ENCODE data around the gene HAGH. TPM values are rescaled to one million over a fixed set of nuclear protein-coding genes. Genes with fewer than 3 reads are reported as not detected.

Gene HAGH
- total RNA-seq, 1 donor from 2014 or later: 69.1 TPM

- TF ChIP-seq CTCF (IDR thresholded peaks at IDR 0.05): no peak
- peaks cover 78% of the 10 kb centered on the region for H3K36me3 ChIP-seq
- intact Hi-C loops (cut with DNase I): no loop called here
- no peak overlapping the region for H3K27ac ChIP-seq
- no peaks in the 10 kb centered on the region for H3K27me3 ChIP-seq (ENCODE audit: low read depth)
- H3K4me3 ChIP-seq: no peak overlapping the region
- DNase-seq (no peak), ATAC-seq (no peak)
- no peaks in the 10 kb centered on the region for H3K9me3 ChIP-seq
- peaks cover 4% of the 10 kb centered on the region for H3K4me1 ChIP-seq
These were observed 7.6 kb downstream of the HAGH start for GRCh38 chr16:1818873-1819525.

DNA sequence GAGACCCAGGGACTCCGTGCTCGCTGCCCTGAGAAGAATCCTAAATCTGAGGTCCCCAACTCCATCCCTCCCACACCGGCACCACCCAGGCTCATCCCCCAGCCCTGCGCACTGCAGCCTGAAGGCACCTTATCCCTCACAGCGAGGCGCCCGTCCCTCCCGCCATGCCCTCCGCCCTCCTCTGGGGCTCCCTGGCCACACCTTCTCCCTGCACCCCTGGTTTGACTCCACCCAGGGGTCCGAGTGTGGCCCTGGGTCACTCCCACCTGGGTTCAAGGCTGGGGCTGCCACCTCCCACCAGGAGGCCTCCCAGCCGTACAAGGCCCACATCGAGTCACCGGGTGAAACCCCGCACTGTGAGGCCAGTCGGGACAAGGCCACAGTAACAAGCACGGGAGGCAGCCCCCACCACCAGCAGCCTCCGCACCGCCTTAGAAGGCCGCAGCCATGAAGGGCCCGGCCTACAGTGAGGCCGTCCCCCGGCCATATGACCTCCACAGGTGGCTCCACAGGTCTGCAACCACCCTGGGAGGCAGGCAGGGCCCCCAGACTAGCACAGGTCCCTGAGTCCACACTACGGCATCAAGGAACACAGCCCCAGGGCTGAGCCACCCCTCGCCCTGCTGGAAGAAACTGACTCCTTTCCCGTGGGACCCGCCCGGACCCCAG, 8.3 kb downstream of the HAGH start:
- no peak for ATAC-seq
- no peak for TF ChIP-seq CTCF (IDR thresholded peaks at IDR 0.05)
- Histone ChIP-seq H3K36me3 (peaks cover 83% of the 10 kb centered on the region), H3K4me1 (no peaks in the 10 kb centered on the region), H3K9me3 (no peaks in the 10 kb centered on the region), H3K27me3 (ENCODE audit: low read depth) (no peaks in the 10 kb centered on the region), H3K4me3 (no peak overlapping the region), H3K27ac (no peak overlapping the region)
- no peak for DNase-seq
- intact Hi-C loops (cut with DNase I): no loop called here

GRCh38 chr16:1817716-1818115, 8.9 kb downstream of the HAGH start:
- intact Hi-C loops (cut with DNase I): no loop called here
- Histone ChIP-seq H3K9me3 (no peaks in the 10 kb centered on the region), H3K27ac (no peak overlapping the region), H3K4me3 (no peak overlapping the region), H3K27me3 (ENCODE audit: low read depth) (no peaks in the 10 kb centered on the region), H3K36me3 (peaks cover 79% of the 10 kb centered on the region), H3K4me1 (peaks cover 6% of the 10 kb centered on the region)
- DNase-seq (no peak), ATAC-seq (no peak)
- no peak for TF ChIP-seq CTCF (IDR thresholded peaks at IDR 0.05)

- peaks cover 74% of the 10 kb centered on the region for H3K36me3 ChIP-seq
These were observed 9.4 kb downstream of the HAGH start for GRCh38 chr16:1817276-1817589.

More at GRCh38 chr16:1817276-1817589, 9.4 kb downstream of the HAGH start:
- TF ChIP-seq CTCF (IDR thresholded peaks at IDR 0.05): no peak
- intact Hi-C loops (cut with DNase I): no loop called here
- DNase-seq (no peak), ATAC-seq (no peak)
- peaks cover 11% of the 10 kb centered on the region for H3K4me1 ChIP-seq
- H3K4me3 ChIP-seq: no peak overlapping the region
- no peak overlapping the region for H3K27ac ChIP-seq
- no peaks in the 10 kb centered on the region for H3K9me3 ChIP-seq
- no peaks in the 10 kb centered on the region for H3K27me3 ChIP-seq (ENCODE audit: low read depth)
